NCI-H187 treated with DMSO at 0.1 percent for 48 hours (cell line): ENCODE results near the gene DNAH14.
"Not testable (repeated sequence)": the region's sequence is repeated elsewhere in the genome, so short reads cannot be mapped to it uniquely, and the experiment has no call there.

Experiments
- DNase-seq: peaks from one replicate; lab custom pipeline; 2025; lab: John Stamatoyannopoulos, UW

The DNAH14 gene

DNA sequence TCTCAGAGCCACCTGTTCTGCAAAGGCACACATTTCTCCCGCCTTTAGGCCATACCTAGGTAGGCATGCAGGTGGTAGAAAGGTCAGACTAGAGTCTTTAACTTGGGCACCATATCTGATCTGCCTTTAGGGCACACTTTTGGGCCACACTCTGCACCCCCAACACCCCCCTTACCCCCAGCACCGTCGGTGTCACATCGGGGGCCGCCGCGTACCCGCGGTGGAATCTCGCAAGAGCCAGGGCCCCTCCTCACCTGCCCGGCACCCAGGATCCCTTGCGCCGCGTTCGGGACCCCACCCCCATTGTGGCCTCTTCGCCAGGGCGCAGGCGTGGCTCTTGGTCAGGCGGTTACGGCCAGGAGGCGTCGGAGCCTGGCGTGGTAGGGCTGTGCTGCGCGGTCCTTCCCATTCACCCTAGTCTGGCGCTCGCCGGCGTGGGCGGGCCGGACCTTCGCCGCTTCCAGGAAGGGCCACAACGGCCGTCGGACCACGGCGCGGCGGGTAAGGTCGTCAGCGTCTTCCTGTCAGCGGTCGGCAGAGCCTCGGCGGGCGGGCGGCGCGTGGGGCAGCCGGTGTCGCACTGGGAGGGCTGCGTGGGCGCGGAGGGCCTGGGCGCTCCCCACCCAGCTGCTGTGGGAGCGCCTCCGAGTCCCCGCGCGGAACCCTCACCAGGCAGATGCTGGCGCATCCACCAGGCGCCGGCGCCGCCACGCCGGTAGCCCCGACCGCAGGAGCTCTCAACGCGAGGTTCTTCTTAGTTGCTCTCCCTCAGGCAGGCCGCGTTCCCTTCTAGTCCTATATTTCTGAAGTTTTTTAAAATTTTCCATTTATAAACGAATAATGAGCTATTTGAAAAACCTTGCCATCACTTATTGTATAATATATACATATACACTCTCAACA, at the start of gene DNAH14:
TSS of gene DNAH14 (plus strand) at position 341 of the 903 bp plus-strand sequence. CDS start 23,028 bp downstream, outside the sequence.
- no peak for DNase-seq

DNA sequence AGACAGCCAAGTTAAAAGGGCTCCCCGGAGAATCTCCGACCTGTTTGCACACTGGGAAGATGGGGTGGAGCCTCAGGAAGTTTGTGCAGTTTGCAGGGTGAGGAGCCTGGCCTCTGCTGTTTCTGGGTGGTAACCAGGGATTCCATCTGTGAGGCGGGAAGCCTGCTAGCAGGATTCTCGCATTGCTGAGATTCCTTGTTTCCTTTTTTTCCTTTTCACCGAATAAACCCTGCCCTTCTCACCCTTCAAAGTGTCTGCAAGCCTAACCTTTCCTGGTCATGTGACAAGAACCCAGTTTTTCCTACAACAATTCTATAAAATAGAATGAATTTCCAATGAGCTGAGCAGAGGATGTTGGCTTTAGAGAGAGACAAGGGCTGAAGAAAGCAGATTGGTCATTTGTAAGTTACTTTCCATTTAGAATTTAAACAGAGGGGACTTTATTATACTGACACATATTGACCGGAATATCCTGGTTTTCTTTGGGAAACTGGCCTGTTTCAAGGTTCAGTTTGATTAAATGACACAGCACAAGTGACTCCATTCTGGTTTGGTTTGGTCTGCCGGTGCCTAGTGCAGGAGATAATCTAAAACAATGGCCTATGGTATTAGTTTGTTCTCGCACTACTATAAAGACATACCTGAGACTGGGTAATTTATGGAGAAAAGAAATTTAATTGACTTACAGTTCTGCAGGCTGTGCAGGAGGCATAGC, 48.7 kb upstream of the DNAH14 start:
- no peak for DNase-seq

DNA sequence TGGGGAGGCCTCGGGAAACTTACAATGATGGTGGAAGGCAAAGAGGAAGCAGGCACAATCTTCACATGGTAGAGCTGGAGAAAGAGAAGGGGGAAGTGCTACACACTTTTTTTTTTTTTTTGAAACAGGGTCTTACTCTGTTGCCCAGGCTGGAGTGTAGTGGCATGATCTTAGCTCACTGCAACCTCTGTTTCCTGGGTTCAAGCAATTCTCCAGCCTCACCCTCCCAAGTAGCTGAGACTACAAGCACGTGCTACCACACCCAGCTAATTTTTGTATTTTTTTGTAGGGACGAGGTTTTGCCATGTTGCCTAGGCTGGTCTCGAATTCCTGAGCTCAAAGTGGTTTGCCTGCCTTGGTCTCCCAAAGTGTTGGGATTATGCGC, 48.2 kb upstream of the DNAH14 start:
- DNase-seq = not testable (repeated sequence)

DNA sequence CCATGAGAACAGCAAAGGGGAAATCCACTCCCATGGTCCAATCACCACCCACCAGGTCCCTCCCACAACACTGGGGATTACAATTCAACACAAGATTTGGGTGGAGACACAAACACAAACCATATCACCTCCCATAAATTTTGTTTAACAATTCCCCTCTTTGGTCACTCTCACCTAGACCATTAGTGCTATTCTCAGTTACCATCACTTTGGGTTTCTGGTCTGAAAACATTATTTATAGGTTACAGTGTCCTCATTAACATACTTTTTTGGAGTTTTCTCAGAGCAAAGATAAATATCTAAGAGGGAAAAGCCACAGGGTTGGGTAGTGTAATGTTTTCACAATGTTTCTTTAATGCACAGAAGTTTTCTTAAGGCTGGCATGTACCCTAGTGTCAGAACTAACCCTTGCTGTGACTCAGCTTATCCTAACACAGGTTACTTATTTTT, 47.7 kb upstream of the DNAH14 start:
- DNase-seq = no peak

DNA sequence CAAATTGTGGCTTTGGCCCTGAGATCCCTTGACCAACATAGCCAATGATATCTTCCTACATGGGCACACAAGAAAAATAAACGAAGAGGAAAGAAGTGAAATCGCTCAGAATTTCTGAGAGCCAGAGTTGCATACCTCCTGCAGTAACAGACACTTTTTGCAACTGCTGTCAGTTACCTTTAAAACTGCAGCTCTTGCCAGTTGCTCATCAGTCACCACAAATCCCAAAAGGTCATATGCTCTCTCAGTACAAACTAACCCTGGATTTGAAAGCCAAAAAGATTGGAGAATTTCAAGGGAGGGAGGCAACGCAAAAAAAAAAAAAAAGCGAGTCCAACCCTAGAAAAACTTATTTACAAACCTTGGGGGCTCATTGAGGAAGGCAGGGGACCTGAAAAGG, 47.2 kb upstream of the DNAH14 start:
- DNase-seq = no peak

DNA sequence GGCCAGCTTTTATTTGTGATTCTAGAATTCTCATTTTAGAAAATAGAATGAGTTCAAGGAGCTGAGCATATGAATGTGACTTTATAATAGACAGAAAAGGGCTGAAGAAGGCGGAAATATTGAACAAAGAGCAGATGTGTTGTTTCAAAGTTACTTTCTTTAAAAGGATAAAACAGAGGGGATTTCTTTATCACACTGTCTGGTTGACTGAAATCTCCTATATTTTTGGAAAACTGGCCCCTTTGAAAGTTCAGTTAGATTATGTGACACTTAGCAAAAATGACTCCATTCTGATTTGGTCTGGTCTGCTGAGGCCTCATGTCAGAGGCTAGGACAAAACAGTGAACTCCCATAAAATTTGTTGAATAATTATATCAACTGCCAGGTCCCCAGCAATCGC, 46.4 kb upstream of the DNAH14 start:
- DNase-seq = no peak

DNA sequence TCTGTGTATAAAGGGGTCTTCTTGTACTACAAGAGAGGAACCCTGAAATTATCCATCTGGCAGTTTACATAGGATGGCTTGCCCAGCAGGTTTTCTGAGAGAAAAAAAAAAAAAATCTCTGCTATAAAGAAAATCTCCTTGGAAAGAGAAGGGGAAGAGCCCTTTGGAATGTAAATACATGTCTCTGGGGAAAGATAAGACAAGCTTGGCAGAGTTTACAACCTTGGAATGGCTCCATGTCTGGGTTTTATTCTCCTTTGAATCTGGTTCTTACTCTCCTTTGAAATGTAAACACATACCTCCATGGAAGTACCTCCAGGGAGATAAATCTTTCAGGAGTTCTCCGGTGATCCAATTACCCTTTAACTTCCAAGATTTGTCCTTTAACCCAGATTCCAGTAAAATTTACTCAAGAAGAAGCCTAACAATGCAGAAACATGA, 45.1 kb upstream of the DNAH14 start:
- DNase-seq = no peak

DNA sequence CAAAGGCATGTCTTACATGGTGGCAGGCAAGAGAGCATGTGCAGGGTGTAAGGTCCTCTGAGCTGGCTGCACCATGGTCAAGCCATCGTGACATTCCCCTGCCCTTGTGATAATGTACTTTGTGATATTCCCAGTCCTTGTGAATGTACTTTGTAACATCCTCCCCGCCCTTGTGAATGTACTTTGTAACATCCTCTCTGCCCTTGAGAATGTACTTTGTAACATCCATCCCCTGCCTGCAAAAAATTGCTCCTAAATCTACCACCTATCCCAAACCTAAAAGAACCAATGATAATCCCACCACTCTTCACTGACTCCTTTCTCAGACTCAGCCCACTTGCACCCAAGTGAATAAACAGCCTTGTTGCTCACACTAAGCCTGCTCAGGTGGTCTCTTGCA, 44.1 kb upstream of the DNAH14 start:
- not testable (repeated sequence) for DNase-seq

DNA sequence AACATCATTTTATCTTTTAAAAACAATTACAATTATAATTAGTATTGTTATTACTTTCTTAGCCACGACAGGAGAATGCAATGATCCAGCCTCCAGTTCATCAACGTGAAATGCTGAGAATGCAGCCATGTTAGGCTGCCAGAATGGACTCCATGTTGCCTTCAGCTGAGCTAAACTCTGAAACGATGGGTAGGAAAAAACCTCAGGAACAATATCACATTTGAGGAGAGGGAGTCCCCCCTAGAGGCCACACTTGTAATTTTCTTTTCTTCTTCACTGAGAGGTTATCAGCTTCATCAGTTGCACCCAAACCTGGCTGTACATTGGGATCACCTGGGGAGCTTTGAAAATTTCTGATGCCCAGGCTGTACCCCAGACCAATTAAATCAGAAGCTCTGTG, 34.6 kb upstream of the DNAH14 start:
- no peak for DNase-seq

DNA sequence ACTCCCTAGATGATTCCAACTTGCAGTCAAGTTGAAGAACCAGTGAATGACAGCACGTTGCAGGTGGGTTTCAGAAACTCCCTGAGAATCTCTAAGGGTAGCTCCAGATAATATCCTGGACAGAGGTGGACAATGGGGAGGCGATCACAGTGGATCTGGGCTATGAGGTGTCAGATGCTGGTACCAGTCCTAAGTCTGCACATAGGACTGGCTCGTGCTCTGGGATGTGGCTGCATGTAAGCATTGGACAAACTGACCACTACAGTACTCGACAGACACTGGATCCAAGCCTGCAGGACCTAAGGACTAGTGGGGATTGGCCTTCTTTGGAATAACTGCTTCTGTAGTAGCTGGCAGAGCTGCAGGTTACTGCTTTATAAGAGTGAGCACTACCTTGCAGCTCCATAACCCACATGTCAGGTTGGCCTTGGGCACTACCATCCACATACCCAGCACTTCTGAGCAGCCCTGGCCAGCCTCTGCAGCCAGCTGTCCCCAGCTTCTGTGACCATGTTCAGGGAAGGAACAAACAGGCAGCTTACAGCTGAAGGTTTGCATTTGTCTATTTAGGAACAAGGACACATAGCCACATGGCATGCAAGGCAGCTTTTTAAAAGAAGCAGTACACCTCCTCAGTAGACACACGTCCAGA, 33.2 kb upstream of the DNAH14 start:
- no peak for DNase-seq

DNA sequence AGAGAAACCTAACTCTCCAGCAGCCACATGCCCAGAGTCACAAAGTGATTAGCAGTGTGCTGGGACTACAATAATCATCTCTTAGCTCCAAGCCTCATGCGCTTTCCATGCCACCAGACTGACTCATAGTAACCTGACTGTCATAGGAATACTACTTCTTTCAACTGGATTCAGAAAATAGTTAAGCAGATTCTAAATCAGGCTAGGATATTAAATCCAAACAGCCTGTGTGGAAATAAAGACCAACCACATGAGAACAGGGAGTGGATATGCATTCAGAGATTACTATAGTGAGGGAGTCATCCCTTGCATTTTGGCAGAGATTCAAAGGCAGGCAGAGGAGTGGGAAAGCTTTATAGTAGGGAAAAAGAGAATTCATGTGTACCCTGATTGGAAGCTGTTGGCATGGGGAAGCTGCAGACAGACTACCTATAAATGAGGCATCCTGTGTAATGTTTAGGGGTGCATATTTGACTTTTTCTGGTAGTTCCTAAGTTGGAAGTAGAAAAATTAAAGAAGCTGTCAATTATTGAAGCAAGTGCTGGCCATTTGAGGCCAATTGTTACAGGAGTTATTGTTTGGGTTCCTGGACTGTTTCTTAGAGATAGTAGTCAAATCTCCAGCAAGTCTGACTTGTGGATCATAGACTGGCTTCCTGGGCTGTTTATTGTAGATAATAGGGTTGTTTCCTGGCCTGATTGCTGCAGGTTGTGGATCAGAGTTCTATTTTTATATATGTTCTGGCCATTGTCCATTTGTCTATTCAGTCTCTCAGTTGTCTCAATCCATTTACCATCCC, 31.7 kb upstream of the DNAH14 start:
- no peak for DNase-seq

DNA sequence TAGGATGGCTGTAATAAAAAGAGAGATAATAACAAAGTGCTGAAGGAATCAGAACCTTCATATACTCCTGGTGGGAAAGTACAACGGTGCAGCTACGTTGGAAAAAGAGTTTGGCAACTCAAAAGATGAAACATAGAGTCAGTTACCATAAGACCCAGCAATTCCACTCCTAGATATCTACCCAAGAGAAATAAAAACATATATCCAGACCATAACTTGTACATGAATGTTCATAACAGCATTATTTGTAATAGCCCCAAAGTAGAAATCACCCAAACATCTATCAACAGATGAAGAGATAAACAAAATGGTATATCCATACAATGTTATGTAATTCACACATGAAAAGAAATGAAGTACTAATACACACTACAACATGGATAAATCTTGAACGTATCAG, 30.5 kb upstream of the DNAH14 start:
- no peak for DNase-seq

DNA sequence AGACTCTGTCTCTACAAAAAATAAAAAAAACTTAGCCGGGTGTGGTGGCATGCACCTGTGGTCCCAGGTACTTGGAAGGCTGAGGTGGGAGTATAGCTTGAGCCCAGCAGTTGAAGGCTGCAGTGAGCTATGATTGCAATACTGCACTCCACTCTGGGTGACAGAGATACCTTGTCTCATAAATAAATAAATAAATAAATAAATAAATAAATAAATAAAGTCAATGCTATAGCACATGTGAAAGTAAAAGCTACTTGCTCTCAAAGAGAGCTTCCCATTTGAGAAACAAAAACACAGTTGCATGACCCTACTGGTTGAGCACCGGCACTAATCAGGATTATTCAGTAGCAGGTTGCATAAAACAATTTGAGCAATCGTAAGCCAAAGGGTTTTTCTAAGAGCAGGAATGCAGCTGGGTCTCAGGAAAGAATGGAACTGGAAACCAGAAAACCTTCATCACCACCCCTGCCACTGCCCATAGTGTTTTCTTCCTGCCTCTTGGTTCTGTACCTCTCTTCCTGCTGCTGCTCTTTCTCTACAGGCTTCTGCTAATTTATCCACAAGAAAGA, 29.3 kb upstream of the DNAH14 start:
- no peak for DNase-seq

DNA sequence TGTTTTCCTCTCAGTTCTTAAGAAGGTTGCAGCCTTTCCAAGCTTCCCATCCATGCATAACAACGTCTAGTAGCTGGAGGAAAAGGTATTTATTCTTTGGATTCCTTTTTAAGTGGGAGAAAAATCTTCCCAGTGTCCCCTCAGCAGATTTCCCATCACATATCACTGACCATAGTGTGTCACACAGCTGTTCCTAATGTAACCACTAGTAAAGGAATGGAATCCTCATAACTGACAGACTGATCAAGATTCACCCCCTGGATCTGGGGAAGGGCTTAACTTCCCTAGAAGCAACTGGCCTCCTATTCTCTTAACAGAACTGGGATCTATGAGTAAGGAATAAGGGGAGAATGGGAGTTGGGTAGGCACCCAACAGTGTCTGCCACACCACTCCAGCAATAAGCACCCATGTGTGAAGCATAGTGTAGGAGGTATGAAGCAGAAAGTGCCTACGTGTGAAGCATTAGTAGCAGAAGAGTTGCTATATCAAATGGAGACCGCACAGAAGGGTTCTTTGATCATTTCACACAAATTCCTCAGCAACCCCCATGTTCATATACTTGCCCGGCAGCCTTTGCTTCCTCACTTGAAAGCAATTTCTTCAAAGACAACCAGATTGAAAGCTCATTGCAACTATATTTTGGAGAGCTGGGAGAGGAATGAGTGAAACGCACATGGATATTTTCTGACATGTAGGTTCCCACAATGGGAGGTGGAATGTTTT, 28.2 kb upstream of the DNAH14 start:
- no peak for DNase-seq

DNA sequence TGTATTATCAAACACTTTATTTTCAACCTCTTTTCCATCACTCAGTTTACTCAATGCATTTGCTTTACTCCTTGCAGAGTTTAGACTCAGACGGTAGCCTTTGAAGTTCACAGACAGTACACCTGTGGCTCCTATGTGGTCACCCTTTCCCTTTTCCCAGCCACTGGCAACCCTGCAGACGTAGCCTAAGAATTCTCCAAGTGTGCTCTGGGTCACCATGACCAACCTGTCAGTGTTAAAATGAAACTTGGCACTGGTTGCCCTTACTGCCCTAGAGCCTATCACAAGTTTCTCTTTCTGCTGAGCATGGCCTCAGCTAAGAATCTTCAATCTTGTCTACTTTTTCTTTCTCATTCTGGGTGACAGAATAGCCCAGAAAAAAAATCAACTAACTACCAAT, 25.5 kb upstream of the DNAH14 start:
- DNase-seq = no peak

DNA sequence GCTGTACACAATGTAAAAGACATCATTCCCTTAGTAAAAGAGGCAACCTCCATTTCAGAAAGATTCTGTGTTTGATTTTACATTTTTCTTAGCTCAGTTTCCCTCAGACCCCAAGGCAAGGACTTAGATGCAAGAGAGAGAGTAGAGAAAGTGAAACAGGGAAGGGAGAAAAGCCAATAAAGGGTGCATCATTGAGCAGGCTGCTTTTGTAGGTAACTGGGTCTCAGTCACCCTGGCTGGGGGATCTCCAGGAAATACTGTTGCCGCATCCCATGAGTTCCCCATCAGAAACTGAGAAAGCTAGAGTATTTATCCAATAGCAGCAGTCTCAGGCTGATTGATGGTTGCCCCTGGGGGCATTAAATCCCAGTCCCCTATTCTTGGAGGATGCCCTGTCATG, 23.1 kb upstream of the DNAH14 start:
- DNase-seq = no peak

DNA sequence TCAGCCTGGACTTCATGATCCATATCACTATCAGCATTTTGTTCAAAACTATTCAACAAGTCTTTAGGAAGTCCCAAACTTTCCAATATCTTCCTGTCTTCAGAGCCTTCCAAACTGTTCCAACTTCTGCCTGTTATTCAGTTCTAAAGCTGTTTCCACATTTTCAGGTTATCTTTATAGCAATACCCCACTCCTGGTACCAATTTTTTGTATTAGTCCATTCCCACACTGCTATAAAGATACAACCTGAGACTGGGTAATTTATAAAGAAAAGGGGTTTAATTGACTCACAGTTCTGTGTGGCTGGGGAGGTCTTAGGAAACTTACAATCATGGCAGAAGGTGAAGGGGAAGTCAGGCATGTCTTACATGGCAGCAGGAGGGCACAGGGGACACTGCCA, 18.3 kb upstream of the DNAH14 start:
- no peak for DNase-seq

DNA sequence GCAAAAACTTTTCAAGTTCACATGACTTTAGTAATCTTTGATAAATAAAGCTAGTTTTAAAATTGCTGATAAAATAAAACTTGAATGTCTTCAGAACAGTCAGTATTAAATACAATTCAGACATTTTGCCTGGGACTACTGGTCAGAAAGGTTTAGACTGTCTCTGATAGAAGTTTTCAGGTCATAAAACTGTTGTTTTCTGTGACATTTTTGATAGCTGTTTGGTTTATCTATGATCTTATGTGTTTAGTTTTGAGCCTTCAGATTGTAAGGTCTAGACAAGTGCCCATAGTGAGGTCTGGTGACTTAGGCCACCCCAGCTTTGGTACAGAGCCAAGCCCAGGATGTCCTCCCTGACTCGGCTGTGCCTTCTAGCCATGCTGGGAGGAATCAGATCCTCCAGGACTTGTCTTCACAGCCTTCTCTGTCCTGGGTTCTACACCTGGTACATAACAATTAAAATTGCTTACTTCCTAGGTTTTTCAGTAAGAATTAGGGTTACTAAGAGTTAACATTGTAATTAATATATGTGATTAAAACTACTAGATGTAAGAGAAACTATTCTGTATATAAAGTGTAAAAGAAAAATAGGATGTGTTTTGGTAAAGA, 15.1 kb upstream of the DNAH14 start:
- no peak for DNase-seq

DNA sequence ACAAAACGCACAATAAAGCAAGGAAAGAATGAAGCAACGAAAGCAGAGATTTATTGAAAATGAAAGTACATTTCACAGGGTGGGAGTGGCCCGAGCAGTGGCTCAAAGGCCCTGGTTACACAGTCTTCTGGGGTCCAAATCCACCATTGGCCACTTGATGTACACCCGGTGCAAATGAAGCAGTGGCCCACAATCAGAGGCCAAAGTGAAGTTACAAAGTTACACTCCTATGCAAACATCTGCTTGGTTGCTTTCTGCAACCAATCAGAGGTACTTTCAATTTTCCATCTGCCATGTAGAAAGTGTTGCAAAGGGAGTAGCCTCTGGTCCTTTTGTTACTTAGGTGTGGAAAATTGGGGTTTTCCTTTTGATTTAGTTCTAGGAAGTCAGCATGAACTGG, 10.0 kb upstream of the DNAH14 start:
- no peak for DNase-seq

DNA sequence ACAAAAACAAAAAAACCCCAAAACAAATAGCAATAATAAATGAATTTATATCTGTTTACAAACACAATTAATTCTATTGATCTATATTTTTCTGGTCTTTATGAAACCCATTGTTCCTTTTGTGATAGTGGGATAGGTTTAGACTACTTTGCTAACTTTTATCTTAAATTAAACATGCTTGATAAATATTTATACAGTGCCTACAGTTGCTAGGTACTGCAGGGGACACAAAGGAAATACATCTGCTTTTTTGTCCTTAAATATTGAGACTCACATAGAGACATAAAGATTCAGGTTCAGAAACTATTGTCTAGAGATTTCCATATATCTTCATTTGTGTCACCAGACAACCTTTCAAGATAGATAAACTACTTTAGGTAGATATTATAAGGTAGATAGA, 8.5 kb upstream of the DNAH14 start:
- no peak for DNase-seq
